GM18870 (cell line): ENCODE results near the gene DNM1L.

Experiments
- ATAC-seq: cut with Tn5 transposase; IDR thresholded peaks from one replicate; pipeline ENCODE4 v1.9.1; 2021; ENCODE audit warnings: moderate library complexity; ENCODE audit not compliant: unreplicated experiment

DNM1L gene

DNA sequence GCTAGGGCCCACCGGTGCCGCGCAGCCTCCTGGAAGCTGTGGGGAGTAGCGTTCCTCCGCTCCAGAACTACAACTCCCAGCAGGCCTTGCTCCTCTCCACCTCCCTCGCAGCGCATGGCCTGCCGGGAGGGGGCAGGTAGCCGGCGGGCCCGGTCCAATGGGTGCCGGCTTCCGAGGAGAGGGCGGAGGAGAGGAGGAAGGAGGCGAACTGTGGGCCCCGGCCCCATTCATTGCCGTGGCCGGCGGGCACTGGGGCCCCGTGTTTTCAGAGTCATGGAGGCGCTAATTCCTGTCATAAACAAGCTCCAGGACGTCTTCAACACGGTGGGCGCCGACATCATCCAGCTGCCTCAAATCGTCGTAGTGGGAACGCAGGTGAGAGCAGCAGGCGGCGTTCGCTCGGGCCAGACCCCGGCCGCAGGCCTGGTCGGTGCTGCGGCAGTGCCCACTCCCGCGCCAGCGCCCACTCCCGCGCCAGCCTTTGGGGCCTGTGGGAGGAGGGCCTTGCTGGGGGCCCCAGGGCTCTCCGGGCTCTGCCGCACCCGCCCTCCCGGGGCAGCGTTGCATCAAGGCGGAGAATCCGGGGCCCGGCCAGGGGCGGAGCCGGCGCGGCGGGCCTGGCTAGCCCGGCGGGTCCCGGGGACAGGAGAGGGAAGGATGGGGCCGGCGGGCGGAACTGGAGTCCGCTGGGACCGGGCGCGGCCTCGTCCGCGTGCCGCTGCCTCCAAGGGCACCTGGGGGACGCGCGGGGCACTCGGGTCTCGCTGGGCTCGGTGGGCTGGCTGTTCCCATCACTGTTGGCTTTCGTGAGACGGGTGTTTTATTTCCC lies at the start of gene DNM1L:
Gene DNM1L (plus strand): TSS at position 211 of the 829 bp plus-strand sequence. CDS start 63 bp downstream, at position 274.
- peak; percentile 89 for ATAC-seq

DNA sequence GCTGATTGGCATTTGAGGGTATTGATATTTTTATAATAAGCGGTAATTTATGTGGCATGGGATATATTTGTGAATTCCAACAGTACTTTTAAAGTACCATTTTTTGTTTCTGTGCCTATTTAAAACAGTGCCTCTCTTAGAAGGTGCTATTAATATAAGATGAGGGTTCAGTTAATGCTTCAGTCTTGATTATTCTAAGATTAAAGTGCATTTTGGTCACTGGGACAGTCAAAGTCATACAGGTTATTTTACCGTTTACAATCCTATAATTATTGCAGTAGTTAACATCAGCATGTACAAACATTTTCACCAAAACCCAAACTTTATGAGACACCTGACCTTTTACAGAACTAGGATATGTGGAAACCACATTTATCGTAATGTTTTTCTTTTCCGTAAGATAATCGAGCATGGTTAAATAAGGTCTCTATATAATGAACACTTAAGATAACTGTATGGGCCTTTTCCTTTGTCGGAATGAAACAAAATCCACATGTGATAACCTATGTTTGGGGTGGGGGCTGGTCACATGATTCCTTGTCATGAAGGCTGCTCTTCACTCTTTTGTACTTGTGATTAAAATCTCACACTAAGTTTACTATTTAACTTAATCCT lies 37.7 kb upstream of the DNM1L start:
- ATAC-seq: no peak

DNA sequence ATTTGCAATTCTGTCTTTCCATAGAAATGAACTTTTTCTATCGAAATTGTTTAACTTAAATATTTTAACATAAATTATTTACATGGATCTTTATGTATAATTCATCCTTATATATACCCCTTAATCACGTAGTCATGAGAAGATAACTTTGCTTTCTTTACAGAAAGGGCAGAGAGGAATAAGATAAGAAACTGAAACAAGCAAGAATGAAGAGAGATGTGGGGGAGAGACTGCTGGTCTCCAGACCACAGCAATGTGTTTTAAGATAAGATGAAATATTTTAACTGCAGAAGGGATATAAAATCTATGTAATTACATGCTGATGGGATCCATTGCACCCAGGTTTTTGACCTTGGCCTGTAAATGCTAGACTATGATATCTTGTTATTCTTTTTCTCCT lies 34.7 kb upstream of the DNM1L start:
- ATAC-seq: no peak

DNA sequence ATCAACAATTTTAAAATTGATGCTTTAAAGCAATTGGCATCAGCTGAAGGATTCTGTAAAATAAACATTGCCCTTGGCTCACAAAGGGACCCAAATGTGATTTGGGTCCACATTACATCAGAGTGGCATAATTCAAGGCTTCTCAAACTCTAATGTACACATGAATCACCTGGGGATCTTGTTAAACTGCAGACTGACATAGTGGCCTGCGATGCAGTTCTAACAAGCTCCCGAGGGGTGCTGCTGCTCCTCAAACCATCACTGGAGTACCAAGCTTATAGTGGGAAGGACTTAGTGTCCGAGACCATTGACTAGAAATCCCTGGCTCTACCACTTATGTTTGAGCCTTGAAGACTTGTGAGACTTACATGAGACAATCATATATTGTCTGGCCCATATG lies 31.8 kb upstream of the DNM1L start:
- ATAC-seq: no peak

DNA sequence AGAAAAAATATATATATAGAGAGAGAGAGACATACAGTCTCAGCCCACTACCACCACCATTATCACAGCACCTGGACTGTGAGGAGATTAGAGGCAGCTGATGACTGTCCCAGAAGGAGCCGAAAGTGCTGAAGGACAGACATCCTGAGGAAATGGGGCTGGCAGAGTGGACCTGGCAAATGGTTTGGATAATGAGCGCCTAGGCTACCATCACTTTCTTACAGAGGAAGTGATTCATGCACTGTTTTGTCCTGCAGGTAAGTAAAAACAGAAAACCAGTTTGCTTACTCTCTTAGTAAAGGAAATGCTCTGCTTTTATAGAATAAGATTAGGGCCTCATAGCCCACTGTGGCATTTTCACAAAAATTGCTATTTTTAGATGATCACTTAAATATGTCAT lies 28.6 kb upstream of the DNM1L start:
- no peak for ATAC-seq

DNA sequence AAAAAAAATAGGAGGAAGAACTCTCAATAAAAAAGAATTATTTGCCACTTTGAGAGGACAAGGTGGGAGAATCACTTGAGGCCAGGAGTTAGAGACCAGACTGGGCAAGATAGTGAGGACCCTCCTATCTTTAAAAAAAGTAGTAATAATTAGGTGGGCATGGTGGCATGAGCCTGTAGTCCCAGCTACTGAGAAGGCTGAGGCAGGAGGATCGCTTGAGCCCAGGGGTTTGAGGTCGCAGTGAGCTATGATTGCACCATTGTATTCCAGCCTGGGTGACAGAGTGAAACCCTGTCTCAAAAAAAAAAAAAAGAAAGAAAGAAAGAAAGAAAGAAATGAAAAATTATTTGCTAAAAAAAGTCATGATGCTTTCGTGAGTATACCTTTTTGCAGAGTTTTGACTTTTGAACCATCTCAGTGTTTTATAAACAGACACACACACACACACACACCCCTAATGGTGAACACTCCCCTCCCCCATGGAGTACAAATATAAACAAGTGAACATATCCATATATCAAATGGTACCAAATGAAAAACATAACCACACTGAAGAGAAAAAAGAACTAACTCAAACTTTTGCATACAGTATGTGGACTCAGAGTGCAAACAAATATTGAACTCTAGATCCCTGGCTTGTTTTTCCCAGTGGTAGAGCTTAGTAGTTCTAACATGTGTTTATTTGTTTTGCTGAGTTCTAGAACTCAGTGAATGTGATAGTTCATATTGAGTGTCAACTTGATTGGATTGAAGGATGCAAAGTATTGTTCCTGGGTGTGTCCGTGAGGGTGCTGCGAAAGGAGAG lies 27.7 kb upstream of the DNM1L start:
- ATAC-seq: no peak

DNA sequence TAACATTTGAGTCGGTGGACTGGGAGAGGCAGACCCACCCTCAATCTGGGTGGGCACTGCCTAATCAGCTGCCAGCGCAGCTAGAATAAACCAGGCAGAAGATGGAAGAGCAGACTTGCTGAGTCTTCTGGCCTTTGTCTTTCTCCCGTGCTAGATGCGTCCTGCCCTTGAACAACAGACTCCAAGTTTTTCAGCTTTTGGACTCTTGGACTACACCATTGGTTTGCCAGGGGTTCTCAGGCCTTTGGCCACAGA lies 27.2 kb upstream of the DNM1L start:
- ATAC-seq: no peak

DNA sequence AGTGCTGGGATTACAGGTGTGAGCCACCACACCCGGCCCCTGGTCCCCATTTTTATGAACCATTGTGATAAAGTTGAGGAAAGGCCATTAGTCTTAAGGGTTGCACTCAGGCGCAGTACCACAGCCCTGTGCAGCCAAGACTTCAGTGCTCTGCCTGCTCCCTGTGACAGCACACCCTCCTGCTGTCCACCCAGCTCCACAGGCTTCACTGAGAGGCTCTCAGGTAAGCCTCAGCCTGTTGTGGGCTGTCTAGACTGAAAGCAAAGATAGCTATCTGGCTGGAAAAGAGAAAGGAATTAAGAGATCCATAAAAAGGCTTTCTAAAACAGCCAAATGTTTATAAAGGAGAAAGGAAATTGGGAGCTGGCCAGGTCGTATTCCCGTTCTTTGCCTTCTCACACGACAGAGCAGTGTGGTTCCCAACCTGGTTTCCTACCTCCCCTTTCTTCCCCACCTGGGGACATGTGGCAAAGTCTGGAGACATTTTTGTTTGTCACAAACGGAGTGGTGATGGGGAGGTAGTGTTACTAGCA lies 19.1 kb upstream of the DNM1L start:
- ATAC-seq: no peak

DNA sequence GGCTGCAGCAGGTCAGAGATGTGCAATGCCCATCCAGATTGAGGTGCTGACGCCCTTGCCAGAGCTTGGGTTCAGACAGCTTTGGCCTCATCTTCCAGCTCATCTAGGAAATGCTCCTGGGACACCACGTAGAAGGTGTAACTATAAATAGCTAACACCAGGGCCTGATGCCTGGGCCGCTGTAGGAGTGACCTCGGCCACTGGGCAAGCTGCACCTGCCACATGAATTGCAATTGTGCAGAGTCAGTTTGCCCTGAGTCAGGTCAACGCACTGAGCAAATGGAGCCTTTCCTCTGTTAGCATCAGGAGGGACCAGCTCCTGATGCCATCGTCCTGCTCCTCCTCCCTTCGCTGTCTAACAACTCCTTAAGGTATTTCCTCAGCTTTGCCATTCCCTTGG lies 17.4 kb upstream of the DNM1L start:
- ATAC-seq: no peak

DNA sequence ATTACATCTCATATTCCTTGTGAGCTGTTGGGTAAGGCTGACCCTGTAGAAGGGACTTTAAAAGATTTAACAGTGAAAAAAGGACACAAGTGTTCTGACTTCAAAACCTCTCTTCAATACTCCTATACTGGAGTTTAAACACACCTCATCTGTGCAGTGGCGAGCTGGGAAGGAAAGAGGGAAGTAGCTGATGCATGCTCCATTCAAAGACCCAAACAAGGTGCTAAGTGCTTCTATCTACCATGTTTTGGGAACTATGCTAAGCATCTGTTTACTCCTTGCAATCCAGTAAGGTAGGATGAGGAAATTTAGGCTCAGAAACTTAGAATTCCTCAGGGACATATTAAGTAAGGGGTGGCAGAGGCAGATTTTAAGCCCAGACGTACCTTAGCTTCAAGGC lies 16.4 kb upstream of the DNM1L start:
- no peak for ATAC-seq

DNA sequence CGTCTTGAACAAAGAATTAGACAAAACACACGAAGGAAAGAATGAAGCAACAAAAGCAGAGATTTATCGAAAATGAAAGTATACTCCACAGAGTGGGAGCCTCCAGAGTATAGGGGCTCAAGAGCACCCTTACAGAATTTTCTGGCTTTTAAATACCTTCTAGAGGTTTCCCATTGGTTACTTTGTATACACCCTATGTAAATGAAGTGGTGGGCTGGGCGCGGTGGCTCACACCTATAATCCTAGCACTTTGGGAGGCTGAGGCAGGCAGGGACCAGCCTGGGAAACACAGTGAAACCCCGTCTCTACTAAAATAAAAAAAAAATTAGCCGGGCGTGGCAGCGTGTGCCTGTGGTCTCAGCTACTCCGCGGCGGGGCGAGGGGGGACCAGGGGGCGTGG lies 13.1 kb upstream of the DNM1L start:
- no peak for ATAC-seq

DNA sequence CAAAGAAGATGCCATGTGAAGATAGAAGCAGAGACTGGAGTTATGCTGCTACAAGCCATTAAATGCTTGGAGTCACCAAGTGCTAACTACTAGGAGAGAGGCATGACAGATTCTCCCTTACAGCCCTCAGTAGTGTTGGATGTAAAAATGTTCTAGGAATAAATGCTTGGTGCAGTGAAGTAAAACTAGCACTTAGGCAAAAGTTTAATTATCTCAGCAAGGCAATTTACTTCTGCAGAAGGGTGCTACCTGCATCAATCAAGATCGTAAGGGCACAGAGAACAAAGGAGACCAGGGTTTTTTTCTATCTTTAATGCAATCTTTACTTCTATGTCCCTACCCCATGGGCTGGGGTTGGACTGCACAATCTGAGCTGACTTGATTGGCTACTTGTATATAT lies 9.5 kb upstream of the DNM1L start:
- no peak for ATAC-seq

DNA sequence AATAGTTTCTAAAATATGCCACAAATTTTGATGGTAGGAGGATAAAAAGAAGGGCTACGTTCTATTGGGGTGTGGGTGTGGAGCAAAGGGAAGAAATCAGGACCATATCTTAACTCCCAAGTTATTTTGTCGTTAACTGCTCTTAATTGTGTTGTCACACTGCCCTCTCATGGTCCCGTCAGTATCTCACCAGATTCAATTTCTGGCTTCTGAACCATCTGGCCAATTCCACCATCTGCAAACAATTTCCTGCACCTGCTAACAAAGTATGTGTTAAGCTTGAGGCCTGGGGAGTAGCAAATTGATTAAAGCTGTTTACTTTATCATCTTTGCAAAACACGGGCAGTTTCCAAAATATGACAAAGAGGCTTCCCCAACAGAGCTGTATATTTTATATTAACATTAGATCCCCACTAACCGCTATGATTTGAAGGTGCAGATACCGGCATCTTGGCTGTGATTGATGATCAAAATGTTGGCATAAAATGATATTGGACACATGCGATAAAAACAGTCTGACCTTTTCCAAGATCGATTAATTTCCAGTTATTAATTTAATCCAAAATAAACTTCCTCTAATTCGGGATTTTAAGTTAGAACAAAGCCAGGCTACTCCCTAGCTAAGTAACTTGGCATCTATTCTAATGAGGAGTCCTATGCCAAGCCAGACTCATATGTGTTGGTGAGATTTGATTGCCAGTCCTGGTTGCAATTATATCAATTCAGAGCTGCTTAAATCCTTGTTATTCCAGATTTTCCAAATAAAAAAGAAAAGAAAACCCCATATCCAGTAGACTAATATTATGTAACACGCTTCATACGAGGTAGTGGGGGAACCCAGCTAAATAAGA lies 6.9 kb upstream of the DNM1L start:
- ATAC-seq: no peak

DNA sequence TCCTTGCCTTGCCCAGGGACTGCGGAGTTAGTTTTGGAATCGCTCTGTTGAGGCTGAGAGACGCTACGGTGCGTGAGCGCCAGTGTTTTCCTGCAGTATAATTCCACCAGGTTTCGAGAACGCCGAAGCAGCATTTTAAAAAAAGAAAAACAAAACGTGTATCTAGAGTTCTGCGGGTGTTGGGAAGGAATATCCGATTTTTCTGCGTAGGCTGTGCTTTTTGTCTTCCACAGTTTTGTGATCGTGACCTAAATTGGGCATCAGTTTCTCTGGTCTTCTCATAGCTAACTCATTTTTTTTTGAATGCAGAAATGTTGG lies 778 bp downstream of the DNM1L start:
- peak; percentile 6 for ATAC-seq

DNA sequence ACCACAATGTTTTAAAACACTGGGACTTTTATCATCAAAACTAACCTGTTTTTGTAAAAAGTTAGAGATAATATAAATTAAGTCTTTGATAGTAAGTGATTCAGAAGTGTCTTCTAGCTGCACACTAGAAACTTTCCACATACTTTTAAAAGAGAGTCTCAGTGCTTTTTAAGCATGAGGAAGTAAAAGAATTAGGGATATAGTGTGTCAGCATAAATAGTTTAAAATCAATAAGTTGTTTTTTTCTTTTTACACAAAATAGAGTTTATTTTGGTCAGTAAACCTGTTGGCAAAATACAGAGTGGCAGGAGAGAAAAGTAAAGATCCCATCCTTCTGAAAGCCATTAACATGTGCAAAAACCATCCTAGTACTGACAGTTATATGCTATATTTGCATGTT lies 1.7 kb downstream of the DNM1L start:
- ATAC-seq: no peak

DNA sequence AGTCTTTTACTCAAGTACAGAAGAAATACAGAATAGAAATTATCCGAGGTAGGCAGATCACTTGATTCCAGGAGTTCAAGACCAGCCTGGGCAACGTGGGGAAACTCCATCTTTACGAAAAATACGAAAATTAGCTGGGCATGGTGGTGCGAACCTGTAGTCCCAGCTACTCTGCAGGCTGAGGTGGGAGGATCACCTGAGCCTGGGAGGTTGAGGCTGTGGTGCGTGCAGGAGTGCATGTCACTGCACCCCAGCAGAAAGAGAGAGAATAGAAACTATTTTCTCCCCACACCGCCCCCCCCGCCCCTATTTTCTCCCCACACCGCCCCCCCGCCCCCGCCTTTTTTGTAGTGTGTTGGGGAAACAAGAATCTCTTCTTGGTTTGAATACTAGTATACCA lies 2.2 kb downstream of the DNM1L start:
- ATAC-seq: no peak

DNA sequence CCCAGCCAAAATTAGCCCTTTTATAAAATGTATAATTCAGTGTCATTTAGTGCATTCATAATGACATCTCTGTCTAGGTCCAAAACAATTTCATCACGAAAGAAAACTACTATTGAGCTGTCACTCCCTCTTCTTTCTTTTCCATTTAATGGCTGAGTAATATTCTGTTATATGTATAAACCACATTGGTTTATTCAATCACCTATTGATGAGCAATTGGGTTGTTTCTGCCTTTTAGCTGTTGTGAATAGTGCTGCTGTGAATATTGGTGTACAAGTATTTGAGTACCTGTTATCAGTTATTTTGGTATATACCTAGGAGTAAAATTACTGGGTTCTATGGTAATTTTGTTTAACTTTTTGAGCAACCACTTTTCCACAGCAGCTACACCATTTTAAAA lies 7.2 kb downstream of the DNM1L start:
- ATAC-seq: no peak

DNA sequence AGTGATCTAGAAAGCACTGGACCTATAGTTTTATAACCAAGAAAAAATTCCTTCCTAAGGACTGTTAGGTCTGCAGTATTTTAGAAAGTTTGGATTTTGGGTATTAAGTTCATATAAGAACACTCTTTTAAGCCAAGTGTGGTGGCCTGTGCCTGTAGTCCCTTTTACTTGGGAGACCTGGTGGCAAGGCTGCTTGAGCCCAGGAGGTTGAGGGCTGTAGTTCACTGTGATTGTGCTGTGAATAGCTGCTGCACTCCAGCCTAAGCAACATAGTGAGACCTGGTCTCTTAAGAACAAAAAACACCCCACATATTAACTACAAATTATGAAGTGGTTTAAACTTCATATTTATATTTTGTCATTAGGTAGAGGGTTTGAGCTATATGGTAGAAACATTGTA lies 9.7 kb downstream of the DNM1L start:
- ATAC-seq: no peak

DNA sequence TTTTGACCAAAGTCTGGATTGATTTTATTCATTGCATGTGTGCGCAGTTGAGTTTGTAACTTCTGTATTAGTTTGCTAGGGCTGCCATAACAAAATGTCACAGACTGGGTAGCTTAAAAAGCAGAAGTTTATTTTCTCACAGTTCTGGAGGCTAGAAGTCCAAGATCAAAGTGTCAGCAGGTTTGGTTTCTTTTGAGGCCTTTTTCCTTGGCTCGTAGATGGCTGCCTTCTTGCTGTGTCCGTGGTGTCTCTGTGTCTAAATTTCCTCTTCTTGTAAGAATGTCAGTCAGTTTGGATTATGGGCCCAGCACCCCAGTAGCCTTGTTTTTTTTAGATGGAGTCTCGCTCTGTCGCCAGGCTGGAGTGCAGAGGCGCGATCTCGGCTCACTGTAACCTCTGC lies 11.8 kb downstream of the DNM1L start:
- no peak for ATAC-seq

DNA sequence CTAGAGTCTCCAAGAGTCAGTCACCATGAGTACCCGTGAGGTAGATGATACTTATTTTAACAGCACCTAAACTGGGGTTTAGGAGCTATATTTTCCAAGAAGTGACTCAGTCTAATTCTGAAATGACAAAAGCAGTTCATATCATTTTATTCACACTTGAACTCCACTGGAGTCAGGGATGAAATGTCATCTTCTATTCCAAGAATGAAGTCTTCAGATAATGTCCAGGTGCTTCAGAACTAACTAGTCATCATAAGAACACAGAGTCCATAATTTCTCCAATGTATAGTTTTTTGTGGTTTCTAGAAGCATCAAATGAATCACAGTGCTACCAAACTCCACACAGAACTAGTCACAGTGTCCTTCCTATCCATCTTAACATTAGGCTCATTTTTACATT lies 13.3 kb downstream of the DNM1L start:
- ATAC-seq: no peak

DNA sequence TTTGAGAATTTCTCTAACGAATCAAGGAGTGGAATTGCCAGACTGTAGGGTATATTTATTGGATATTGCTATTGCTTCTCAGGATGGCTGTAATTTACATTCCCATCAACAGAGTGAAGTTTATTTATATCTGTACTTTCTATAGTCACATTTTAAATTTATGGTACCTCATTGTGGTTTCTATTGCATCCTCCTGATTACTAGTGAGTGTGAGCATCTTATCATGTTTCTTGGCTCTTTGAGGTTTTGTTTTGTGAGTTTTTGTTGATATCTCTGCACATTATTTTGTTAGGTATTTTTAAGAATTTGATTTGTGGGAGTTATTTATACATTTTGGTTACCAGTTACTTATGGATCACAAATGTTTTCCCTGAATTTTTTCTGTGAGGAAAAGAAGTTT lies 13.9 kb downstream of the DNM1L start:
- no peak for ATAC-seq
